Measurements from ENCODE around the gene GCNT3. TPM values are rescaled to one million over a fixed set of nuclear protein-coding genes. Genes with fewer than 3 reads are reported as not detected.

The GCNT3 gene, protein sequence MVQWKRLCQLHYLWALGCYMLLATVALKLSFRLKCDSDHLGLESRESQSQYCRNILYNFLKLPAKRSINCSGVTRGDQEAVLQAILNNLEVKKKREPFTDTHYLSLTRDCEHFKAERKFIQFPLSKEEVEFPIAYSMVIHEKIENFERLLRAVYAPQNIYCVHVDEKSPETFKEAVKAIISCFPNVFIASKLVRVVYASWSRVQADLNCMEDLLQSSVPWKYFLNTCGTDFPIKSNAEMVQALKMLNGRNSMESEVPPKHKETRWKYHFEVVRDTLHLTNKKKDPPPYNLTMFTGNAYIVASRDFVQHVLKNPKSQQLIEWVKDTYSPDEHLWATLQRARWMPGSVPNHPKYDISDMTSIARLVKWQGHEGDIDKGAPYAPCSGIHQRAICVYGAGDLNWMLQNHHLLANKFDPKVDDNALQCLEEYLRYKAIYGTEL
- total RNA-seq: 0.40 and 0.76 TPM in 2 replicates
- long read RNA-seq, full-length matches to known transcripts: 10 of 10 reads
- long read RNA-seq, partial matches to known transcripts: 0 of 10 reads
- long read RNA-seq, other reads (novel, unspliced or antisense): 0 of 10 reads

DNA sequence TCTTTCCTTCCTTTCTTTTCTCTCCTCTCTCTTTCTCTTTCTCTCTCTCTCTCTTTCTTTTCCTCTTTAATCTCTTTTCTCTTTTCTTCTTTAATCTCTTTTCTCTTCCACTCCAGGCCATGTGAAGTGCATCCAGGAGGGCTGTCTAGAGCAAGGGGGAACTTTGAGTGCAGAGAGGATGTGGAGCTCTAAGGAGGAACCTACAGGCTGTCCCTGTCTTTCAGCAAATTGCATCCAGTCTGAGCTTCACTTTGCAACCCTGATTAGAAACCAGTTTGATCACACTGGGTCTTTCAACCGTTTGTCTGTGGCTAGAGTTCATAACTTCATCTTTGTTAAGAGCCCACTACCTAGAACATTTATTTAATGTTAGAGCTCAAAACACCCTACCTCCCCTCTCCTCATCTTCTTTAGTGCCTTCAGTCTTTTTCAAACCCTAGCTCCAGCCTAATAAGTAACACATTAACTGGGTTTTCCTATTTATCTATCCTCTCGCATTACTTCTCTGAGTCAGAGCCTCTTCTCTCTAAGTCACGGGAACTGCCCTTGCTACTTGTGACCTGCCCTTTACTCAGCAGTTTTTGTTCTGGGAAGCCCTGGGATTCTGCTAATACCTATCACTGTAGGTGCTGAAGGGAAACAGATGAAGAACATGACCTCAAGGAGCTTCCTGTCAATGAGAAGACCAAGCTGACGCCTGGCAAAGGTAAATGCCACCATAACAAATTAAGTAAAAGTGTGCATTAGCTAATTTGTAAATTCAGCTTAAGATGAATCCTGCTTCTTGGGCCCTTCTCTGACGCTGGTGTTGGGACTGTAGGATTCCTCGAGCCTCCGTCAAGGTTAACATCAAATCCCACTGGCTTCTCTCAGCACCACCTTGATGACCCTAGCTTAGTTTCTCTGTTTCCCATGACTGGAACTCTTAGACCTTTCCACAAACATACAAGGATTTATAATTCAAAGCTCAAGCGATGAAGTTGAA is at the start of gene GCNT3:
TSS of gene GCNT3 (plus strand) at position 508 of the 985 bp plus-strand sequence. CDS start 6,456 bp downstream, outside the sequence.
- H3K36me3 Mint-ChIP-seq (ENCODE audit: unreplicated experiment): no peaks in the 10 kb centered on the region
- peak within 1 kb of the TSS; percentile 76 for H3K27ac Mint-ChIP-seq (ENCODE audit: unreplicated experiment)
- peaks cover 30% of the 10 kb centered on the region for H3K27me3 Mint-ChIP-seq (ENCODE audit: unreplicated experiment)
- TF ChIP-seq, protein P1, sequence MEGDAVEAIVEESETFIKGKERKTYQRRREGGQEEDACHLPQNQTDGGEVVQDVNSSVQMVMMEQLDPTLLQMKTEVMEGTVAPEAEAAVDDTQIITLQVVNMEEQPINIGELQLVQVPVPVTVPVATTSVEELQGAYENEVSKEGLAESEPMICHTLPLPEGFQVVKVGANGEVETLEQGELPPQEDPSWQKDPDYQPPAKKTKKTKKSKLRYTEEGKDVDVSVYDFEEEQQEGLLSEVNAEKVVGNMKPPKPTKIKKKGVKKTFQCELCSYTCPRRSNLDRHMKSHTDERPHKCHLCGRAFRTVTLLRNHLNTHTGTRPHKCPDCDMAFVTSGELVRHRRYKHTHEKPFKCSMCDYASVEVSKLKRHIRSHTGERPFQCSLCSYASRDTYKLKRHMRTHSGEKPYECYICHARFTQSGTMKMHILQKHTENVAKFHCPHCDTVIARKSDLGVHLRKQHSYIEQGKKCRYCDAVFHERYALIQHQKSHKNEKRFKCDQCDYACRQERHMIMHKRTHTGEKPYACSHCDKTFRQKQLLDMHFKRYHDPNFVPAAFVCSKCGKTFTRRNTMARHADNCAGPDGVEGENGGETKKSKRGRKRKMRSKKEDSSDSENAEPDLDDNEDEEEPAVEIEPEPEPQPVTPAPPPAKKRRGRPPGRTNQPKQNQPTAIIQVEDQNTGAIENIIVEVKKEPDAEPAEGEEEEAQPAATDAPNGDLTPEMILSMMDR (IDR thresholded peaks at IDR 0.05): no peak
- no peak within 1 kb of the TSS for H3K4me3 Mint-ChIP-seq (ENCODE audit: unreplicated experiment)
- H3K4me1 Mint-ChIP-seq (ENCODE audit: unreplicated experiment): peaks cover 6% of the 10 kb centered on the region
- H3K9me3 Mint-ChIP-seq (ENCODE audit: unreplicated experiment): no peaks in the 10 kb centered on the region
- no peak for DNase-seq (ENCODE audit: extremely low spot score, unreplicated experiment)

DNA sequence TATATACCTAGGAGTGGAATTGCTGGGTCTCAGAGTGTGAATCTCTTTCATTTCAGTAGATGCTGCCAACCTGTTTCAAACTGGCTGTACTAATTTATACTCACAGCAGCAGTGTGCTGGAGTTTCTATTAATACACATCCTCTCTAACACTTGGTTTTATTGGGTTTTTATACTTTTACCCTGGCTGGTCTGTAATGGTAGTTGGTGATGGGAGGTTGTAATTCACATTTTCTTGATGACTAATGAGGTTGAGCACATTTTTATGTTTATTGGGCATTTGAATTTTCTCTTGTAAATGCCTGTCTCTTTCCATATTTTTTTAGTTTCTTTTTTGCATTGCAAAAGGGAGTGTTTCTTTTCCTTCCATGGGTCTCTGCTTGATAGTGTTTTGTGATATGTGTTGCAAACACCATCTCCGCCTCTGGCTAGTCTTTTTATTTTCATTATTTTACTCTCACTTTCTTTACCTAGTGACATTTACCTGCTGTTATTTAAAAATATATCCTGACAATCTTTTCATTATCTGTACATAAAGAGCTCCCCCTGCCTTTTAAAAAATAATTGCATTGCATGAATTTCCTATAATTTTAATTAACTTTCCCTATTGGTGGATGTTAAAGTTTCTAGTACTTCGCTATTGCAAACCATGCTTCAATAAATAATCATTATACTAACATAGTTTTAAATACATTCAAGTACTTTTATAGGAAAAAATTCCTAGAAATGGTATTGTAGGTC is 49.0 kb upstream of the GCNT3 start:
- peaks cover 6% of the 10 kb centered on the region for H3K4me1 Mint-ChIP-seq (ENCODE audit: unreplicated experiment)
- H3K27ac Mint-ChIP-seq (ENCODE audit: unreplicated experiment): no peak overlapping the region
- peaks cover 12% of the 10 kb centered on the region for H3K27me3 Mint-ChIP-seq (ENCODE audit: unreplicated experiment)
- no peak for DNase-seq (ENCODE audit: extremely low spot score, unreplicated experiment)
- no peak overlapping the region for H3K4me3 Mint-ChIP-seq (ENCODE audit: unreplicated experiment)
- H3K9me3 Mint-ChIP-seq (ENCODE audit: unreplicated experiment): no peaks in the 10 kb centered on the region
- TF ChIP-seq, protein P1 (IDR thresholded peaks at IDR 0.05): no peak
- no peaks in the 10 kb centered on the region for H3K36me3 Mint-ChIP-seq (ENCODE audit: unreplicated experiment)

DNA sequence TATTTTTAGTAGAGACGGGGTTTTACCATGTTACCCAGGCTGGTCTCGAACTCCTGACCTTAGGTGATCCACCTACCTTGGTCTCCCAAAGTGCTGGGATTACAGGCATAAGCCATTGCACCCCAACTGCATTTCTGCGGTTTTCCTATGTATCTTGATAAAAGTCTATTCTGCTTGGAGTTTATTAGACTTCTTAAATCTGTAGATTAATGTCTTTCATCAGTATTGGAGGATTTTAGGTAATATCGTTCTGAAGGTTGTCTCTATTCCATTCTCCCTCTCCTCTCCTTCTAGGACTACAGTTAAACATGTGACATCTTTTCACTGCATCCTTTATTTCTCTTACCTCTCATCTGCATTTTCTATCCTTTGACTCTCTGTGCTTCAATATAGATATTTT is 46.3 kb upstream of the GCNT3 start:
- Mint-ChIP-seq H3K4me1 (ENCODE audit: unreplicated experiment) (no peaks in the 10 kb centered on the region), H3K36me3 (ENCODE audit: unreplicated experiment) (no peaks in the 10 kb centered on the region), H3K27me3 (ENCODE audit: unreplicated experiment) (peaks cover 13% of the 10 kb centered on the region), H3K9me3 (ENCODE audit: unreplicated experiment) (no peaks in the 10 kb centered on the region), H3K27ac (ENCODE audit: unreplicated experiment) (no peak overlapping the region), H3K4me3 (ENCODE audit: unreplicated experiment) (no peak overlapping the region)
- no peak for DNase-seq (ENCODE audit: extremely low spot score, unreplicated experiment)
- TF ChIP-seq, protein P1 (IDR thresholded peaks at IDR 0.05): no peak

DNA sequence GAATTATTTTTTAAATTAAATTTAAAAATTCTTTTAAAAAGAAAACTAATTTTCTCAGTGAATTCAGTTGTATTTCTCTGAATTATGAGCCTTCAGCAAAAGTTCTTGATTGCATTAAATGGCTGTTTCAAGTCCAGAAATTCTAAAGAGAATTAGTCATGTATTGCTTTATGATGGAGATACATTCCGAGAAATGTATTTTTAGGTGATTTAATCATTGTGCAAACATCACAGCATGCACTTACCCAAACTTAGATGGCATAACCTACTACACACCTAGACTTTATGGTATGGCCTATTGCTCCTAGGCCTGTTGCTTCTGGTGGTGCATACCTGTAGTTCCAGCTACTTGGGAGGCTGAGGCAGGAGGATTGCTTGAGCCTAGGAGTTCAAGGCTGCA is 44.3 kb upstream of the GCNT3 start:
- no peak overlapping the region for H3K4me3 Mint-ChIP-seq (ENCODE audit: unreplicated experiment)
- H3K9me3 Mint-ChIP-seq (ENCODE audit: unreplicated experiment): no peaks in the 10 kb centered on the region
- no peaks in the 10 kb centered on the region for H3K36me3 Mint-ChIP-seq (ENCODE audit: unreplicated experiment)
- no peaks in the 10 kb centered on the region for H3K4me1 Mint-ChIP-seq (ENCODE audit: unreplicated experiment)
- DNase-seq (ENCODE audit: extremely low spot score, unreplicated experiment): no peak
- peaks cover 13% of the 10 kb centered on the region for H3K27me3 Mint-ChIP-seq (ENCODE audit: unreplicated experiment)
- TF ChIP-seq, protein P1 (IDR thresholded peaks at IDR 0.05): no peak
- no peak overlapping the region for H3K27ac Mint-ChIP-seq (ENCODE audit: unreplicated experiment)

All from osteocyte (in vitro differentiated cells).